GM10266 (cell line): ENCODE results near the gene NEK8.
"Not testable (repeated sequence)": the region's sequence is repeated elsewhere in the genome, so short reads cannot be mapped to it uniquely, and the experiment has no call there.

Experiments
- DNase-seq: peaks from one replicate; pipeline ENCODE4 v3.0.0; 2012; ENCODE audit errors: extremely low spot score
- TF ChIP-seq, protein P1 (sequence below): IDR thresholded peaks from 2 replicates; pipeline ENCODE4 v1.5.1; 2012; ENCODE audit warnings: mild to moderate bottlenecking, low read depth; ENCODE audit not compliant: control insufficient read depth, insufficient read depth; ENCODE audit errors: missing control alignments

Gene NEK8

GRCh38 chr17:28733346-28733745 lies 4.8 kb downstream of the NEK8 start:
- DNase-seq: no peak

GRCh38 chr17:28734712-28735241 lies 6.2 kb downstream of the NEK8 start:
- TF ChIP-seq, protein P1, sequence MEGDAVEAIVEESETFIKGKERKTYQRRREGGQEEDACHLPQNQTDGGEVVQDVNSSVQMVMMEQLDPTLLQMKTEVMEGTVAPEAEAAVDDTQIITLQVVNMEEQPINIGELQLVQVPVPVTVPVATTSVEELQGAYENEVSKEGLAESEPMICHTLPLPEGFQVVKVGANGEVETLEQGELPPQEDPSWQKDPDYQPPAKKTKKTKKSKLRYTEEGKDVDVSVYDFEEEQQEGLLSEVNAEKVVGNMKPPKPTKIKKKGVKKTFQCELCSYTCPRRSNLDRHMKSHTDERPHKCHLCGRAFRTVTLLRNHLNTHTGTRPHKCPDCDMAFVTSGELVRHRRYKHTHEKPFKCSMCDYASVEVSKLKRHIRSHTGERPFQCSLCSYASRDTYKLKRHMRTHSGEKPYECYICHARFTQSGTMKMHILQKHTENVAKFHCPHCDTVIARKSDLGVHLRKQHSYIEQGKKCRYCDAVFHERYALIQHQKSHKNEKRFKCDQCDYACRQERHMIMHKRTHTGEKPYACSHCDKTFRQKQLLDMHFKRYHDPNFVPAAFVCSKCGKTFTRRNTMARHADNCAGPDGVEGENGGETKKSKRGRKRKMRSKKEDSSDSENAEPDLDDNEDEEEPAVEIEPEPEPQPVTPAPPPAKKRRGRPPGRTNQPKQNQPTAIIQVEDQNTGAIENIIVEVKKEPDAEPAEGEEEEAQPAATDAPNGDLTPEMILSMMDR: no peak

More at GRCh38 chr17:28733346-28733745, 4.8 kb downstream of the NEK8 start:
- TF ChIP-seq, protein P1: no peak

GRCh38 chr17:28735242-28735722 lies 6.7 kb downstream of the NEK8 start:
- DNase-seq: no peak
- TF ChIP-seq, protein P1: no peak

More at GRCh38 chr17:28734712-28735241, 6.2 kb downstream of the NEK8 start:
- DNase-seq: no peak

- not testable (repeated sequence) for DNase-seq
Measured at GRCh38 chr17:28735913-28736769, 7.6 kb downstream of the NEK8 start.

DNA sequence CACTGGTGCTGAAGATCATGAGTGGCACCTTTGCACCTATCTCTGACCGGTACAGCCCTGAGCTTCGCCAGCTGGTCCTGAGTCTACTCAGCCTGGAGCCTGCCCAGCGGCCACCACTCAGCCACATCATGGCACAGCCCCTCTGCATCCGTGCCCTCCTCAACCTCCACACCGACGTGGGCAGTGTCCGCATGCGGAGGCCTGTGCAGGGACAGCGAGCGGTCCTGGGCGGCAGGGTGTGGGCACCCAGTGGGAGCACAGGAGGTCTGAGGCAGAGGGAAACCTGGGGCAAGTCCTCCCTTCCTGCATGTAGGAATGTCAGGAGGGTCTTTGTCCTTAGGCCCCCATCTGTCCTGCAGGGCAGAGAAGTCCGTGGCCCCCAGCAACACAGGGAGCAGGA lies 8.7 kb downstream of the NEK8 start:
- TF ChIP-seq, protein P1: no peak
- DNase-seq: no peak

GRCh38 chr17:28737770-28738679 lies 9.4 kb downstream of the NEK8 start:
- TF ChIP-seq, protein P1: no peak
- DNase-seq: peak; percentile 86

- DNase-seq: peak; percentile 56
- TF ChIP-seq, protein P1: no peak
Measured at GRCh38 chr17:28738680-28739384, 10.2 kb downstream of the NEK8 start.
